LNCaP clone FGC (cell line): ENCODE measurements around the gene CCDC170.

Experiments used
- DNase-seq: peaks from one replicate; pipeline ENCODE4 v3.0.0-alpha.2; 2011; ENCODE audit warnings: low read depth
- H3K4me3 ChIP-seq: 2 replicates; pipeline ENCODE4 v1.5.1; 2011; ENCODE audit warnings: mild to moderate bottlenecking, low read depth, low read length, control low read depth
- TF ChIP-seq, protein P1 (sequence below): IDR thresholded peaks from 2 replicates; pipeline ENCODE4 v1.5.1; 2012; ENCODE audit warnings: mild to moderate bottlenecking; ENCODE audit not compliant: control insufficient read depth, insufficient read depth; ENCODE audit errors: extremely low read depth

Gene CCDC170

DNA sequence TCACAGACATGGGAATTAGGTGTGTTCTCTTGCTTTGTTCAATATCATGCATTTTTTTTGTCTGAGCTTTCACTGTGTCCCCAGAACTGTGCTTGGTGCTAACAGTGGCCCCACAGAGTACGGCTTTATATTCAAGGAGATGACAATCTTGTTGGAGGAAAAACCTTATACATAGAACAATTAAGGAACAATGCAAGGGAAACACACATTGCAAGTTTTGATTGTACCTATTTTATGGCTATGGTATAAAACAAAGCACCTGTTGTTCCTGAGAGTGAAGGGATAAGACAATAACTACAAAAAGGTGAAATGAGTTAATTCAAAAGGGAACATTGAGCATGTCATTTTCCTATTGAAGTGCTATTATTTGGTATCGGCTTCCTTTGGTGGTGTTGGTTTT is 169.7 kb downstream of the CCDC170 start:
- H3K4me3 ChIP-seq, result no peak overlapping the region
- DNase-seq, result no peak
- TF ChIP-seq, protein P1, sequence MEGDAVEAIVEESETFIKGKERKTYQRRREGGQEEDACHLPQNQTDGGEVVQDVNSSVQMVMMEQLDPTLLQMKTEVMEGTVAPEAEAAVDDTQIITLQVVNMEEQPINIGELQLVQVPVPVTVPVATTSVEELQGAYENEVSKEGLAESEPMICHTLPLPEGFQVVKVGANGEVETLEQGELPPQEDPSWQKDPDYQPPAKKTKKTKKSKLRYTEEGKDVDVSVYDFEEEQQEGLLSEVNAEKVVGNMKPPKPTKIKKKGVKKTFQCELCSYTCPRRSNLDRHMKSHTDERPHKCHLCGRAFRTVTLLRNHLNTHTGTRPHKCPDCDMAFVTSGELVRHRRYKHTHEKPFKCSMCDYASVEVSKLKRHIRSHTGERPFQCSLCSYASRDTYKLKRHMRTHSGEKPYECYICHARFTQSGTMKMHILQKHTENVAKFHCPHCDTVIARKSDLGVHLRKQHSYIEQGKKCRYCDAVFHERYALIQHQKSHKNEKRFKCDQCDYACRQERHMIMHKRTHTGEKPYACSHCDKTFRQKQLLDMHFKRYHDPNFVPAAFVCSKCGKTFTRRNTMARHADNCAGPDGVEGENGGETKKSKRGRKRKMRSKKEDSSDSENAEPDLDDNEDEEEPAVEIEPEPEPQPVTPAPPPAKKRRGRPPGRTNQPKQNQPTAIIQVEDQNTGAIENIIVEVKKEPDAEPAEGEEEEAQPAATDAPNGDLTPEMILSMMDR, result no peak

DNA sequence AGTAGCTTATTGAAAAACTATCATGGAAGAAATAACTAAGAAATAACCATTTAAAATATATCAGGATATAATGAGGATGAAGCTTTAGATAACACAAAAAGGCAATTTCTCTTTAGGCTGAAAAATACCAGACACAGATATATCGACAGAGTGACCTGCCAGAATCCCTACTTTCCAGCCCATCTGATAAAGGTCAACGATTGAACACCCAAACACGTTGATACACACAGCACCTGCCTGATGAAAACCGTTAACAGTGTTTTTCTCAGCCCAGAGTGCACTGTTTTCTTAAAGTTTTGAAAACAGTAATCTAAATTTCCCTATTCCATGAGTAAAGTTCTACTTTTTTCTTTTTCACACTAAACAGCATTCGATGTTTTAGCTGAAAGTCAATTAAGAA is 170.6 kb downstream of the CCDC170 start:
- DNase-seq, result no peak
- TF ChIP-seq, protein P1, result no peak
- H3K4me3 ChIP-seq, result no peak overlapping the region

DNA sequence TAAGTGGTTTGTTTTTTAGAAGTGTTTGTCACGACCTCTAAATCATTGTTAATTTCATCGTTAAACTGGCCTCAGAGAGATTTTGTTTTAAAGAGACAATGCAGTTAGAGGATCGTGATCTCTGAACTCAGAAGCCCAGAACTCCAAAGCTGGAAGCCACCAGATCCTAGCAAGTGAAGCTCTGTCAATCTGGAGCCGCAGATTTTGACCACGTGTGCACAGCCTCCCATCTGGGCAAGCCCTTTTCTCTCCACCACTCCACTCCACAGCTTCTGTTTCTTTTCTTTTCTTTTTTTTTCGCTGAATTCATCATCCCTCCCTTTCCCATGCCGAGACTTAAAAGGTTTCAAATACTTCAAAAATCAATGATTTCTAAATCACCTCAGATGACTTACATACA is 171.5 kb downstream of the CCDC170 start:
- DNase-seq, result no peak
- H3K4me3 ChIP-seq, result no peak overlapping the region
- TF ChIP-seq, protein P1, result no peak

DNA sequence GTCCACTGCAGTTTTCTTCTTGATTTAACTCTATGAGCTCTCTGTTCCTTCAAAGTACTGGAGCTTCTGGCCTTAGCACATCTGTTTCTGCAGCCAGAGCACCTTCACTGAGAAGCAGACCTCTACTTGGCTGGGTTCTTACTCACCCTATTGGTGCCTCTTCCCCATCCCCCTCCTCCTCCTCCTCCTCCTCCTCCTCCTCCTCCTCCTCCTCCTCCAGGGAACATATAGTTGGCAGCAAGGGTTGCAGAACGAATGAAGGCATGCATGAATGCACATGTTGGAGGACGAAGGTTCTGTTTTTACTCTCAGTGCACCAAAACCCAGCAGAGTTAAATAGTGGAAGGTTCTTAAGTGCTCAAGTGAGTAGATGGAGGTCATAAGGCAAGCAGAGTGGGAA is 172.7 kb downstream of the CCDC170 start:
- H3K4me3 ChIP-seq, result no peak overlapping the region
- DNase-seq, result no peak
- TF ChIP-seq, protein P1, result no peak

DNA sequence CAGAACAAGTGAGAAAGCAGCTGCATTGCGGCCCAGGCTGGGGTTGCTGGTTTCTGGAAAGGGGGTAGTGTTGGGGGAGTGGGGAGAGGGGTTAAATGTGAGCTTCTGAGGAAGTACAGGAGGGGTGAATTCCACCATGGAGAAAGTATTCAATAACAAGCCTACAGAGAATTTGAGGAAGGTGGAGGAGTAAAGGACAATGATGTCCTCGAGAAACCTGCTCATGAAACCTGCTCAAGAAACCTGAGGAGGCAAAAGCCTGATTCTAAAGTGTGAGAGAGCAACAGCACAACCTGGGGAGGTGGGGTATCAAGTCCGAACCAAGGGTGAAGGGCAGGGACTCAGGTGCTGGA is 175.4 kb downstream of the CCDC170 start:
- no peak overlapping the region for H3K4me3 ChIP-seq
- TF ChIP-seq, protein P1, result no peak
- DNase-seq, result no peak

DNA sequence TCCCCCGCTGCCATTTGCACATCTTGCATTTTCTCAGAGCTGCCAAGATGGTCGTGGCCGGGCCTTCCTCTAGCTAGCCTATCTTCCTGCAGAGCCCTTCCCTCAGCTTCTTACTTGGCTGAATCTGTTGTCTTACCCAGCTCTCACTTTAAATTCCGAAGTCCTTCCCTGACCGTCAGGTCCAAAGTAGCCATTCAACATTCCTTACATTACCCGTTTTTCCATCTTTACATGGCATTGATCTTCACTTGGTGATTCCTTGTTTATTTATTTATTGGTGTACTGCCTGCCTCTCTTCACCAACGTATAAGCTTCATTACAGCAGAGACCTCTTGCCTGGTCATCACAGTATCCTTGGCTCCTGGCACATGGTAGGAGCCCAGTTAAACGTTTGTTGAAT is 176.3 kb downstream of the CCDC170 start:
- no peak overlapping the region for H3K4me3 ChIP-seq
- no peak for DNase-seq
- TF ChIP-seq, protein P1, result no peak
